H1 (cell line): ENCODE results near the gene PSME2. TPM values are rescaled to one million over a fixed set of nuclear protein-coding genes. Genes with fewer than 3 reads are reported as not detected.

Source experiments
- CTCF ChIA-PET: fragments of 300-600 bp; sonication (Branson Sonifier 250); formaldehyde crosslinking; loops from one replicate; lab custom pipeline; 2021; ENCODE audit not compliant: partially characterized antibody; lab: Charles Lee
- POLR2A ChIA-PET: fragments of 300-600 bp; sonication (Branson Sonifier 250); formaldehyde crosslinking; loops from one replicate; lab custom pipeline; 2021; ENCODE audit warnings: inconsistent platforms; ENCODE audit not compliant: partially characterized antibody; lab: Charles Lee
- DNase-seq, 2 experiments: peaks; one replicate each; pipeline versions ENCODE4 v3.0.0 to v3.0.0-alpha.2; 2010 to 2022; ENCODE audit warnings: low spot score in 2 of 2, low read depth in 1 of 2, mixed read lengths in 1 of 2
- FAIRE-seq: peaks from 2 replicates; lab custom pipeline; 2011; peaks lifted over from hg19 to GRCh38; lab: Jason Lieb, UNC
- H2AFZ ChIP-seq: 2 replicates; pipeline ENCODE4 v1.8.1; 2012; ENCODE audit warnings: low read length, inconsistent platforms
- H2AK5ac ChIP-seq: 2 replicates; pipeline ENCODE4 v1.6.1; 2013; ENCODE audit warnings: low read depth, low read length
- H2BK120ac ChIP-seq: replicated peaks from 2 replicates; pipeline ENCODE3; 2013; ENCODE audit warnings: low read depth, low read length, inconsistent platforms
- H2BK12ac ChIP-seq: 2 replicates; pipeline ENCODE4 v1.6.1; 2013; ENCODE audit warnings: low read depth, low read length
- H2BK15ac ChIP-seq: 2 replicates; pipeline ENCODE4 v1.6.1; 2013; ENCODE audit warnings: low read length
- H2BK20ac ChIP-seq: 2 replicates; pipeline ENCODE4 v1.6.1; 2013; ENCODE audit warnings: low read length
- H2BK5ac ChIP-seq: 2 replicates; pipeline ENCODE4 v1.6.1; 2013; ENCODE audit warnings: low read depth, low read length
- H3K14ac ChIP-seq: 2 replicates; pipeline ENCODE4 v1.6.1; 2013; ENCODE audit warnings: inconsistent platforms; ENCODE audit not compliant: insufficient read length
- H3K18ac ChIP-seq: 2 replicates; pipeline ENCODE4 v1.6.1; 2013; ENCODE audit warnings: low read length; ENCODE audit errors: extremely low read depth
- H3K23ac ChIP-seq: 2 replicates; pipeline ENCODE4 v1.6.1; 2013; ENCODE audit warnings: inconsistent platforms; ENCODE audit not compliant: insufficient read length
- H3K23me2 ChIP-seq: 2 replicates; pipeline ENCODE4 v1.6.1; 2013; ENCODE audit warnings: low read depth, low read length
- H3K27ac ChIP-seq: 2 replicates; pipeline ENCODE4 v1.6.1; 2011; ENCODE audit warnings: low read depth, low read length, inconsistent platforms
- H3K27me3 ChIP-seq, 4 experiments: replicated peaks in 1 of 4; 1 replicate in 1 of 4; 2 replicates in 3 of 4; pipeline versions ENCODE4 v1.6.1 to v1.8.1; 2011 to 2013; ENCODE audit warnings: low read length in 3 of 4, mild to moderate bottlenecking in 3 of 4, inconsistent platforms in 2 of 4, mixed read lengths in 2 of 4, moderate library complexity in 1 of 4; ENCODE audit not compliant: control insufficient read depth in 3 of 4, insufficient read depth in 3 of 4; ENCODE audit errors: extremely low read depth in 1 of 4
- H3K36me3 ChIP-seq, 4 experiments: 2 replicates each; pipeline versions ENCODE4 v1.6.1 to v1.8.1; 2011 to 2013; ENCODE audit warnings: mild to moderate bottlenecking in 4 of 4, low read length in 3 of 4, moderate library complexity in 2 of 4, control low read depth in 1 of 4, inconsistent platforms in 1 of 4; ENCODE audit not compliant: insufficient read depth in 4 of 4, control insufficient read depth in 2 of 4
- H3K4ac ChIP-seq: replicated peaks from 2 replicates; pipeline ENCODE3; 2013; ENCODE audit warnings: low read length, low read depth, mixed read lengths, inconsistent platforms; ENCODE audit not compliant: insufficient read length
- H3K4me1 ChIP-seq, 4 experiments: replicated peaks in 1 of 4; 1 replicate in 1 of 4; 2 replicates in 3 of 4; pipeline versions ENCODE4 v1.6.1 to v1.8.1; 2011 to 2013; ENCODE audit warnings: low read length in 3 of 4, inconsistent platforms in 2 of 4, mixed read lengths in 1 of 4; ENCODE audit not compliant: insufficient read depth in 4 of 4, control insufficient read depth in 3 of 4
- H3K4me2 ChIP-seq, 2 experiments: 2 replicates each; pipeline versions ENCODE4 v1.6.1 to v1.8.1; 2011 to 2013; ENCODE audit warnings: low read depth in 2 of 2, low read length in 2 of 2, control low read depth in 1 of 2, inconsistent platforms in 1 of 2, mild to moderate bottlenecking in 1 of 2; ENCODE audit not compliant: insufficient read depth in 1 of 2
- H3K4me3 ChIP-seq, 4 experiments: fragments of 200-600, 300-600 bp in 1 of 4; sonication (generic), shearing (Covaris generic), sonication (Bioruptor Twin) in 1 of 4; 2 replicates each; pipeline versions ENCODE4 v1.5.1 to v1.8.1; 2011 to 2016; ENCODE audit warnings: low read length in 4 of 4, low read depth in 3 of 4, control low read depth in 2 of 4, inconsistent platforms in 2 of 4, mild to moderate bottlenecking in 2 of 4, mixed read lengths in 1 of 4, moderate library complexity in 1 of 4; ENCODE audit not compliant: insufficient read depth in 2 of 4; ENCODE audit errors: extremely low read depth in 1 of 4
- H3K56ac ChIP-seq: replicated peaks from 2 replicates; pipeline ENCODE3; 2013; ENCODE audit warnings: low read depth, mild to moderate bottlenecking, mixed read lengths, low read length, inconsistent platforms; ENCODE audit not compliant: insufficient read length
- H3K79me1 ChIP-seq: 2 replicates; pipeline ENCODE4 v1.6.1; 2013; ENCODE audit warnings: low read depth, low read length, control low read depth
- H3K79me2 ChIP-seq, 2 experiments: 2 replicates each; pipeline versions ENCODE4 v1.6.1 to v1.8.1; 2012 to 2013; ENCODE audit warnings: low read length in 2 of 2, mild to moderate bottlenecking in 2 of 2, inconsistent platforms in 1 of 2; ENCODE audit not compliant: insufficient read depth in 2 of 2, control insufficient read depth in 1 of 2
- H3K9ac ChIP-seq, 4 experiments: replicated peaks in 1 of 4; 1 replicate in 1 of 4; 2 replicates in 3 of 4; pipeline versions ENCODE4 v1.6.1 to v1.8.1; 2011 to 2013; ENCODE audit warnings: low read depth in 3 of 4, low read length in 3 of 4, control low read depth in 2 of 4, mild to moderate bottlenecking in 2 of 4, moderate library complexity in 2 of 4, inconsistent platforms in 1 of 4; ENCODE audit errors: extremely low read depth in 1 of 4
- H3K9me3 ChIP-seq, 2 experiments: 2 replicates each; pipeline versions ENCODE4 v1.6.1 to v1.8.1; 2012 to 2013; ENCODE audit warnings: mild to moderate bottlenecking in 2 of 2, moderate library complexity in 2 of 2, control low read depth in 1 of 2, inconsistent platforms in 1 of 2, low read depth in 1 of 2, low read length in 1 of 2, mixed read lengths in 1 of 2; ENCODE audit not compliant: insufficient read depth in 2 of 2
- H4K20me1 ChIP-seq, 2 experiments: replicated peaks in 1 of 2; 2 replicates each; pipeline versions ENCODE3 to v1.8.1; 2011 to 2013; ENCODE audit warnings: inconsistent platforms in 2 of 2, low read length in 2 of 2, mild to moderate bottlenecking in 1 of 2; ENCODE audit not compliant: insufficient read depth in 2 of 2, control insufficient read depth in 1 of 2
- H4K5ac ChIP-seq: 2 replicates; pipeline ENCODE4 v1.6.1; 2013; ENCODE audit warnings: low read length, low read depth, mixed read lengths, inconsistent platforms; ENCODE audit not compliant: insufficient read length
- H4K8ac ChIP-seq: 2 replicates; pipeline ENCODE4 v1.8.0; 2013; ENCODE audit warnings: mild to moderate bottlenecking, moderate library complexity, low read length, inconsistent platforms; ENCODE audit not compliant: insufficient read depth; ENCODE audit errors: extremely low read depth
- H4K91ac ChIP-seq: replicated peaks from 2 replicates; pipeline ENCODE3; 2013; ENCODE audit warnings: low read length, mixed read lengths, inconsistent platforms; ENCODE audit not compliant: insufficient read length
- ASH2L ChIP-seq: fragments of 200-600, 300-600 bp; sonication (generic); IDR thresholded peaks from one replicate; pipeline ENCODE4 v1.7.1; 2017; ENCODE audit warnings: low read length
- CHD2 ChIP-seq: IDR thresholded peaks from 2 replicates; pipeline ENCODE4 v1.6.1; 2012; ENCODE audit warnings: low read length, improper control_type of control experiment
- FOSL1 ChIP-seq: IDR thresholded peaks from 2 replicates; pipeline ENCODE4 v1.6.1; 2011; ENCODE audit warnings: mild to moderate bottlenecking, low read depth, low read length, moderate library complexity; ENCODE audit not compliant: insufficient read depth
- GABPA ChIP-seq: IDR thresholded peaks from 2 replicates; pipeline ENCODE4 v1.6.1; 2011; ENCODE audit warnings: mild to moderate bottlenecking, low read length, moderate library complexity, borderline replicate concordance; ENCODE audit not compliant: insufficient read depth
- KDM4A ChIP-seq: IDR thresholded peaks from one replicate; pipeline ENCODE4 v1.7.1; 2012; ENCODE audit warnings: low read depth, mild to moderate bottlenecking, moderate library complexity, low read length, inconsistent platforms; ENCODE audit not compliant: severe bottlenecking
- KDM5A ChIP-seq: fragments of 200-600 bp; IDR thresholded peaks from 2 replicates; pipeline ENCODE4 v1.7.1; 2012; ENCODE audit warnings: mild to moderate bottlenecking, low read length, inconsistent platforms, mixed read lengths
- SIN3A ChIP-seq, 2 experiments: IDR thresholded peaks in 1 of 2; conservative IDR thresholded peaks in 1 of 2; 2 replicates each; pipeline ENCODE4 v1.6.1; 2011 to 2012; ENCODE audit warnings: low read length in 2 of 2, improper control_type of control experiment in 1 of 2, low read depth in 1 of 2, mild to moderate bottlenecking in 1 of 2
- SIX5 ChIP-seq: IDR thresholded peaks from 2 replicates; pipeline ENCODE4 v1.6.1; 2011; ENCODE audit warnings: mild to moderate bottlenecking, low read depth, low read length
- SP2 ChIP-seq: IDR thresholded peaks from 2 replicates; pipeline ENCODE4 v1.6.1; 2012; ENCODE audit warnings: mild to moderate bottlenecking, low read length, inconsistent platforms
- SUZ12 ChIP-seq: fragments of 200-600 bp; sonication (generic); IDR thresholded peaks from 2 replicates; pipeline ENCODE4 v1.6.1; 2012; ENCODE audit warnings: mild to moderate bottlenecking, inconsistent platforms, low read length, moderate library complexity, mixed read lengths
- TAF1 ChIP-seq: IDR thresholded peaks from 2 replicates; pipeline ENCODE4 v1.6.1; 2011; ENCODE audit warnings: mild to moderate bottlenecking, low read depth, low read length
- WGBS, 2 experiments: shearing (Covaris generic) in 1 of 2; methylation state at CpG; one replicate each; pipeline versions ENCODE4 v1.1.6 to v1.1.7; 2013 to 2015; ENCODE audit warnings: low lambda C conversion rate in 2 of 2, mixed read lengths in 2 of 2, inconsistent platforms in 1 of 2, low coverage in 1 of 2, missing lambda C conversion rate in 1 of 2; ENCODE audit not compliant: insufficient replicate concordance in 2 of 2, insufficient coverage in 1 of 2, insufficient read length in 1 of 2; ENCODE audit errors: extremely low coverage in 1 of 2, missing lambda C conversion rate in 1 of 2; 5-methylcytosine and 5-hydroxymethylcytosine counted together
- polyA plus RNA-seq, 7 experiments: library from polyadenylated mRNA; depleted of rRNA in 3 of 7; stranded (reverse) in 5 of 7; unstranded in 2 of 7; fragments of >200 nt in 5 of 7; fragments of 200-250 nt in 2 of 7; gene quantifications; 1 replicate in 5 of 7; 2 replicates in 1 of 7; 4 replicates in 1 of 7; pipeline versions ENCODE4 v1.2.1 to v1.2.3, GENCODE V29; 2011 to 2013; ENCODE audit warnings: missing spikeins in 2 of 7, mixed read lengths in 2 of 7
- total RNA-seq: library from RNA; stranded (reverse); fragmentation: NEBNext Ultra II Directional; extraction: Animal tissue kit (Norgen Biotek cat#: 25700); gene quantifications from 2 replicates; pipeline ENCODE4 v1.2.1, GENCODE V29; 2021

The PSME2 gene
- total and polyA plus RNA-seq, 2 of the 8 experiments (the other 6 are each of a cell fraction or from before 2014, with no cell fraction given), result 71.8 to 111 TPM

DNA sequence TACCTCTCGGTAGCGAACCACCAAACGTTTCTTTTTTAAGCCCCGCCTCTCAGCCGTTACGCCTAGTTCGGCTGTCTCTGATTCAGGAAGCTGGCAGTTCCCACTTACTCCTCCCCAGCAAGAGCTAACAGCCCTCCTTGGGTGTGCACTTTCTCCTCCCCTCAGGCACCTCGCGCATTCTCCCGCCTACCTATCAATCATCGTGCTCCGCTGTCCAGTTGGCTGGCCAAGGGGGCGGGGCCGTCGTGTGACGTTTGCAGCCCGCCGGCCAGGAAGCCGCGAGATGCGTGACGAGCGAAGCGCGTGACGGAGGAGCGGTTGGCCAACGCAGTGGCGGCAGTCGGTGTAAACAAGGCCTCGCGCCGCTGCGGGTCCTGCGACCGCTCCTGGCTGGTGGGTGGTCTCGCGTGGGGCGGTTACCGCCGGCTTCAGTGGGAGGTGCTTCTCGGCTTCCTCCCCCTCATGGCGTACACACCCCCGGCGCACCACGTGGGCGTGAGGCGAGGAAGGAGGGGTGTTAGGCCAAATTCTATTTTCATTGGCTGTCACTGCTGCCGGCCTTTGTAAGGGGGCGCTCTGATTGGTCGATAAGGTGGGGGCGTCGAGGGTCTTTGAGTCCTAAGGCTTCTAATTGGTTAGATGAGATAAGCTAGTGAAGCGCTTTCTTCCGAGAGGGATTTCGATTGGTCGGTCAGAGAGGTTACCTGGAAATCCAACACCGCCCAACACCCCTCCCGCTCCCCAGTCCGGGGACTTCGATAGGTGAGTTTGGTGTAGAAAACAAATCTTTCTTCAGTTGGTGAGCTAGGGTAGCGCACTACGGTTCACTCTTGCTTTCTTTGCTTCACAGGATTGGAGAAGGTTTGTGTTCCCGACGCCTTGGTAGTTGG lies 31.6 kb downstream of the PSME2 start, which contains the start of the genes DCAF11 and NRL:
TSS of gene DCAF11 (plus strand) at position 246 of the 890 bp plus-strand sequence. CDS start 818 bp downstream, outside the sequence.
TSS of gene NRL (minus strand) at position 418 of the 890 bp plus-strand sequence. CDS start 32,101 bp downstream, outside the sequence.
- Histone ChIP-seq H3K4me3 (peak within 1 kb of the TSS; percentile 68 to 89 (median 76)), H3K56ac (peak within 1 kb of the TSS; percentile 70), H3K4me1 (peaks cover 0 to 4% (median 2%) of the 10 kb centered on the region in 4 experiments; a peak in 5 of 7 replicates), H2BK5ac (peak within 1 kb of the TSS; percentile 100), H3K27ac (peak within 1 kb of the TSS; percentile 97), H2BK120ac (no peak within 1 kb of the TSS), H3K4me2 (peak within 1 kb of the TSS; percentile 87 to 91), H2BK12ac (peak within 1 kb of the TSS; percentile 91), H2BK15ac (peak within 1 kb of the TSS; percentile 99; the same call in 1 of the 2 replicates), H2AFZ (peak within 1 kb of the TSS; percentile 89), H3K9me3 (no peaks in the 10 kb centered on the region), H4K5ac (peak within 1 kb of the TSS; percentile 88), H4K20me1 (peaks cover 0 to 3% of the 10 kb centered on the region in 2 experiments), H2BK20ac (no peak within 1 kb of the TSS; the same call in 1 of the 2 replicates), H3K4ac (peak within 1 kb of the TSS; percentile 65), H3K79me1 (peaks cover 5% of the 10 kb centered on the region; the same call in 1 of the 2 replicates), H3K9ac (peak within 1 kb of the TSS; percentile 76 to 97 (median 92)), H3K79me2 (peaks cover 0 to 10% of the 10 kb centered on the region in 2 experiments; a peak in 2 of 4 replicates), H3K14ac (peak within 1 kb of the TSS; percentile 8), H2AK5ac (no peak within 1 kb of the TSS; the same call in 1 of the 2 replicates), H4K8ac (peak within 1 kb of the TSS; percentile 96), H3K36me3 (peaks cover 9 to 24% (median 21%) of the 10 kb centered on the region in 4 experiments), H3K23ac (no peak within 1 kb of the TSS), H3K27me3 (no peaks in the 10 kb centered on the region), H3K23me2 (peaks cover 7% of the 10 kb centered on the region), H4K91ac (peak within 1 kb of the TSS; percentile 97), H3K18ac (peak within 1 kb of the TSS; percentile 99)
- ChIA-PET CTCF (interaction anchor here (0.7 to 2.7 kb wide), 18 partner anchors 15 to 484 kb away, joined by 3 to 20 read pairs (median 4); partner anchors contain the start of genes EMC9, IRF9, PCK2 and PSME2), POLR2A (interaction anchor here (0.6 to 7.1 kb wide), 27 partner anchors 11 to 534 kb away, joined by 3 to 125 read pairs (median 5); partner anchors contain the start of genes CARMIL3, DHRS4L2, EMC9 and FITM1)
- 1% methylated on average over 42 of the region's 65 CpGs; no CpG with 5 or more reads in 1 of the 2 experiments for whole genome bisulfite sequencing, 2 experiments
- DNase-seq (peak; percentile 96 to 99), FAIRE-seq (peak; percentile 75)
- no peak for TF ChIP-seq SIX5
- TF ChIP-seq SP2, result peak; percentile 73
- TF ChIP-seq SIN3A (conservative IDR thresholded peaks at IDR 0.05 in 1 of 2, IDR thresholded peaks at IDR 0.05 in 1 of 2; ENCODE audit: low read depth in 1 of 2, low read length in 2 of 2), result peak; percentile 72 to 84; a peak in 3 of 4 replicates
- peak; percentile 73 for TF ChIP-seq TAF1
- peak; percentile 39 for TF ChIP-seq ASH2L
- no peak for TF ChIP-seq GABPA
- no peak for TF ChIP-seq FOSL1
- no peak for TF ChIP-seq KDM5A
- TF ChIP-seq SUZ12, result no peak
- peak; percentile 91 for TF ChIP-seq CHD2
- peak; percentile 90 for TF ChIP-seq KDM4A
